ENCODE results near the gene RAB5IF. TPM values are rescaled to one million over a fixed set of nuclear protein-coding genes. Genes with fewer than 3 reads are reported as not detected.
A peak's percentile ranks its signal among the peaks of the same experiment; 100 is the strongest.
"Not testable (repeated sequence)": the region's sequence is repeated elsewhere in the genome, so short reads cannot be mapped to it uniquely, and the experiment has no call there.

RAB5IF gene
- total RNA-seq, 3 donors from 2014 or later = 142 to 153 (median 147) TPM

DNA sequence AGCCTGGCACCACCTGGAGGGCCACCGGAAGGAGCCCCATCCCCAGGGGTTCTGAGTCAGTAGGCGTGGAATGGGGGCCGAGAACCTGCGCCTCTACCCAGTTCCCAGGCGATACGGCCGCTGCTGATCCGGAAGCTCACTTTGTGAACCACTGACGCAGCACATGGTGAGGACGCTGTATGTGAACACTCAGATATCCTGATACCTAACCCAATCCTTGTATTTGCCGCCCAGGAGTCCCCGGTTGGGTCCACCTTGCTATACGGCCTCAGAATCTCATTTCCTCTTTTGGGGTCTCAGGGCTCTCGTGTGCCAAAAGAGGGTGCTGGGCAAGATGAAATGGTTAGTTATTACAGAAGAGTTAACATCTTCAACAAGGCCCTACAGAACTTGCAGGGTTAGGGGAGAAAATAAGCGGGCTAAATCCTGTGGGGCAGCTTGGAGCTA lies 604 bp upstream of the RAB5IF start:
- Mint-ChIP-seq H3K36me3 (ENCODE audit: insufficient read depth) (peaks cover 8% of the 10 kb centered on the region), H3K4me1 (ENCODE audit: low read depth) (peaks cover 25% of the 10 kb centered on the region), H3K4me3 (peak overlapping the region; percentile 99), H3K27me3 (ENCODE audit: low read depth) (no peaks in the 10 kb centered on the region), H3K9me3 (no peaks in the 10 kb centered on the region)
- ATAC-seq (peak; percentile 11 to 13), DNase-seq (peak; percentile 27)

DNA sequence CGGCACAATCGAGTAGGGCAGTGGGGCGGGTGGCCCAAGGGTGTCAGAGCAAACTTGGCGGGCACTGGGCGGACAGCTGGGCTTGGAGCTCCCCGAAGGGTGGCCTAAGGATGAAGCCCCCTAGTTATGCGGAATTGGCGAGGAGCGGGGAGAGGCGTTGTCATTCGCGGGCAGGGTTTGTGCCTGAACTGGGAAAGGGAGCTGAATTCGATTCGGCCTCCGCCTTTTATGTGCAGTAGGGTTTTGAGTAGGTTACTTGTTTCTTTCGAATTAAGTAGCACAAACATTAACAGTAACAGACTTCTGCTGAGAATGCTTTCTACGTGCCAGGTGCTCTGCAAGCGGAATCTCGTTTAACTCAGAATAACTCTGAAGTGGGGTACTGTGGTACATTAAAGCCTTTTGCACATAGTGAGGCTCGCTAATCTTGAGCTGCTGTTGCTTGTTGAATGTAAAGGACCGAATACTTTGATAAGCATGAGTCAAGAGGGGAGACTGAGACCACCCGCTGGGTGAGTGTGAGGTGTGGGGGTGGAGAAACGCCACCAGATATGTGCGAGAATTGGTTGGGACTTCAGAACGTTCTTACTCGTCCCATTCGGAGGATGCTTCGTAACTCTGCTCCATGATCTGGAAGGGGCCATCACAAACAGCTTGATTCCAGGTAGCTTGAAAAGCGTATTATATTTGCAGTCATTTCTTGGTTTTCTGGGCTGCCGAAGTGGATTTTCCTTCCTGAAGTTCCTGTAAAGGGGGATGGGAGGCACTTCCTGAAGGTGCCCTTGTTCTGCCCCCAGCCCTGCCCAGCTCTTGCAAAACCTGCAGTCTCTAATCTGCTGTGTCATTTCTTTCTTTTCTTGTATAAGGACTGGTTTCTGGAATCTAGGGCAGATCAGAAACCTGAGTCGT lies 833 bp downstream of the RAB5IF start:
- H3K9me3 Mint-ChIP-seq = no peaks in the 10 kb centered on the region
- H3K4me3 Mint-ChIP-seq = peak overlapping the region; percentile 99
- no peak for DNase-seq
- H3K27me3 Mint-ChIP-seq (ENCODE audit: low read depth) = no peaks in the 10 kb centered on the region
- ATAC-seq = peak in 1 of 2 donors; percentile 2
- peaks cover 22% of the 10 kb centered on the region for H3K4me1 Mint-ChIP-seq (ENCODE audit: low read depth)
- H3K36me3 Mint-ChIP-seq (ENCODE audit: insufficient read depth) = peaks cover 8% of the 10 kb centered on the region

DNA sequence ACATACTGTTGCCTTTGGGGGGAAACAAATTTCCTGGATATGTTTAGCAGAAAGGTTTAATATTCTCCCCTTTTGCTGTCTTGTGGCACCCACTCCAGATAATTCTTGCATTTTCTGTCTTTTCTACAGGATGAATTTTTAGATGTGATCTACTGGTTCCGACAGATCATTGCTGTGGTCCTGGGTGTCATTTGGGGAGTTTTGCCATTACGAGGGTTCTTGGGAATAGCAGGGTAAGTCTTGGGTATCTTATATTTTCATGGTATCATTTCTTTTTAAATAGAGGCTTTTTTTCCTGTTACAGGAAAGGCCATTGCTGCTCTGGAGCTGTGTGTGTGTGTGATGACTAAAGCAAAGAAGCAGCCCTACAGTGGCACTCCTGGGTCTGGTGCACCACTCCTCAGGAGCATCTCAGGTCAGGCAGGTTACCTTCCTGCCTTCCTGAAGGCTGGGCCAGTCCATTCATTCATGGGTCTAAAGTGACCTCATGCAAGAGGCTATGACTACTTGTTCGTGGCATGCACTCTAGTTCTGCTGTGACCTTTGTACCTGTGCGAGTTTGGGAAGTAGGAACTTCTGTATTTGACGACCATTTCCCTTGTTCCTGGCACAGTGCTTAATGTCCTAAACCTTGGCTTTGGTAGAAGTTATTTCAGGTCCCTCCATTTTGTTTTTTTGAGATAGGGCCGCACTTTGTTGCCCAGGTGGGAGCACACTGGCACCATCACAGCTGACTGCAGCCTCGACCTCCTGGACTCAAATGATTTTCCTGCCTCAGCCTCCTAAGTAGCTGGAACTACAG lies 2.2 kb downstream of the RAB5IF start:
- Mint-ChIP-seq H3K27me3 (ENCODE audit: low read depth) (no peaks in the 10 kb centered on the region), H3K9me3 (no peaks in the 10 kb centered on the region), H3K4me1 (ENCODE audit: low read depth) (peaks cover 24% of the 10 kb centered on the region), H3K36me3 (ENCODE audit: insufficient read depth) (peaks cover 19% of the 10 kb centered on the region), H3K4me3 (peak overlapping the region; percentile 99)
- ATAC-seq (no peak), DNase-seq (no peak)

DNA sequence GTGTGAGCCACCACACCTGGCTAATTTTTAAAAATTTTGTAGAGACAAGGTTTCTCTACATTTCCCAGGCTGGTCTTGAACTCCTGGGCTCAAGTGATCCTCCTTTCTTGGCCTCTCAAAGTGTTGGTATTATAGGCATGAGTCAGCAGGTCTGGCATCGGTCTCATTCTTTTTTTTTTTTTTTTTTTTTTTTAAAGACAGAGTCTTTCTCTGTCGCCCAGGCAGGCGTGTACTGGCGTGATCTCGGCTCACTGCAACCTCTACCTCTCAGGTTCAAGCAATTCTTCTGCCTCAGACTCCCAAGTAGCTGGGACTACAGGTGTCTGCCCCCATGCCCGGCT lies 2.8 kb downstream of the RAB5IF start:
- not testable (repeated sequence) for DNase-seq

DNA sequence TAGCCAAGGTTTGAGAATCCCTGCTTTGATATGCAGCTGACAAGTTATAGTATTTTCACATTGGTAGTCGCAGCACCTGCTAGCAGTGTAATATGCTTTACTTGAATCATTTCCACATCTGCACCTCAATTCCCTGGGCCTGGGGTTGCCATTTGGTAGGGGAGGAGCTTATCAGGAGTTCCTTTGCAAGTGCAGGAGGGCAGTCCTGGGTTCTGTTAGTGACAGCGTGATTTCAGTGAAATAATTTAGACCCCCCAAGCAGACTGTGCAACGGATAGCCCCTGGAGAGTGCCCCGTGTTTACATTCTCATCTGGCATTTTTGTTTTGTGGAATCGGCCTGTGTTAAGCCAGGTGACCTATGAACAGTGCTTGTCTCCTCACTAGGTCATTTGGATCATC lies 6.0 kb downstream of the RAB5IF start:
- Mint-ChIP-seq H3K36me3 (ENCODE audit: insufficient read depth) (peaks cover 35% of the 10 kb centered on the region), H3K4me1 (ENCODE audit: low read depth) (peaks cover 17% of the 10 kb centered on the region), H3K27me3 (ENCODE audit: low read depth) (no peaks in the 10 kb centered on the region), H3K4me3 (no peak overlapping the region), H3K9me3 (no peaks in the 10 kb centered on the region)
- ATAC-seq (no peak), DNase-seq (no peak)

More for the DNA sequence above, 2.8 kb downstream of the RAB5IF start:
- Mint-ChIP-seq H3K4me1 (ENCODE audit: low read depth) (peaks cover 25% of the 10 kb centered on the region), H3K36me3 (ENCODE audit: insufficient read depth) (peaks cover 24% of the 10 kb centered on the region), H3K4me3 (peak overlapping the region; percentile 99)
- not testable (repeated sequence) for H3K27me3 Mint-ChIP-seq (ENCODE audit: low read depth); ATAC-seq; H3K9me3 Mint-ChIP-seq

DNA sequence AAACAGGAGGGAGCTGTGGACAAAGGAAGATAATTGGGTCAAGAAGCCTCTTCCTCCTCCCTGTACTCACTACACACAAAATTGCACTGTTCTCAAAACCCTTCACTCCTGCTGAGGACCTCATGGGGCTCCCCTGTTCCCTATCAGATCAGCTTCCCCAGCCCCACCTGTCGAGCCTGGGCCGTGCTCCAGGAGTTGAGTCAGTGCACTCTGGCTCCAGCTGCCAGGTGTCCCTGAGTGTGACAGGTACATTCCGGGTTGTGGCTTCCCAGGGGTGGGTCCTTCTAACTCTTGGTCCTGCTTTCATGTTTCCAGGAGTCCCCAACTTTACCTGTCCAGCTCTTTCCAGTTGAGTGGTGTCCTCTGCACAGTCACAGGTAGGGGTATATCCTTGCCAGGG lies 8.4 kb downstream of the RAB5IF start:
- peaks cover 3% of the 10 kb centered on the region for H3K4me1 Mint-ChIP-seq (ENCODE audit: low read depth)
- ATAC-seq = no peak
- peaks cover 30% of the 10 kb centered on the region for H3K36me3 Mint-ChIP-seq (ENCODE audit: insufficient read depth)
- no peak for DNase-seq
- H3K4me3 Mint-ChIP-seq = no peak overlapping the region
- no peaks in the 10 kb centered on the region for H3K27me3 Mint-ChIP-seq (ENCODE audit: low read depth)
- no peaks in the 10 kb centered on the region for H3K9me3 Mint-ChIP-seq

DNA sequence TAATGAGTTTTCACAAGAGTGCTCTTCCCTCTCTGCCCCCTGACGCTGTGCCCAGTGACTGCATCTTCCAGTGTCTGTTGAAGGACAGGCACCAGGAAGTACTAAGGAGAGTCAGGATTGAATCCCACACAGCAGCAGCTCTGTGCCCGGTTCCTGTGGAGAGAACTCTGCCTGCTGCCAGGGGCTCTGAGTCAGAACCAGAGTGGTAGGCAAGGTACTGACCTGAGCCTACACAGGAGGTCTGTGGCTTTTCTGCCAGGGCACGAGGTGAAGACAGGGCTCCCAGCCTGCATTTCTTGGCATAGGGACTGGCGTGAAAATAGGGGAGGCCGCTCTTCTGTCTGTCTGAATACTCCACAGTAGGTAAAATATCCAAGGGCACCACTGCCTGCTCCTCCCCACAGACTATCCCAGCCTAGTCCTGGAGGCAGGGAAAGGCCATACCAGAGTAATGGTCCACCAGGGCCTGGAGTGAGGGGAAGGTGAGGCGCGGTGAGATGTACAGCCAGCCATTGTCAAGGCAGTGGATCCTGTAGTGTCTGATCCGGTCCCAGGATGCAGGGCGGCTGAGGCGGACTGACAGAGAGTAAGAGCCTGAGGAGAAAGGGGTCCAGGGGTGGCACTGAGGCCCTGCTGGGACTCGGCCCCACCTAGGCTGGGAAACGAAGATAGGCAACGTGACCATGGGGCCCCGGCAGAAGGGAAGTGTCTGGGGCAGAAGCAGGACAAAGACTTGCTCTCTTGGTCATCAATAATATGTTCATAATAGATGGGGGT lies 9.4 kb downstream of the RAB5IF start:
- no peak overlapping the region for H3K4me3 Mint-ChIP-seq
- H3K27me3 Mint-ChIP-seq (ENCODE audit: low read depth) = no peaks in the 10 kb centered on the region
- no peaks in the 10 kb centered on the region for H3K9me3 Mint-ChIP-seq
- peaks cover 3% of the 10 kb centered on the region for H3K4me1 Mint-ChIP-seq (ENCODE audit: low read depth)
- H3K36me3 Mint-ChIP-seq (ENCODE audit: insufficient read depth) = peaks cover 26% of the 10 kb centered on the region
- ATAC-seq = no peak
- DNase-seq = no peak

DNA sequence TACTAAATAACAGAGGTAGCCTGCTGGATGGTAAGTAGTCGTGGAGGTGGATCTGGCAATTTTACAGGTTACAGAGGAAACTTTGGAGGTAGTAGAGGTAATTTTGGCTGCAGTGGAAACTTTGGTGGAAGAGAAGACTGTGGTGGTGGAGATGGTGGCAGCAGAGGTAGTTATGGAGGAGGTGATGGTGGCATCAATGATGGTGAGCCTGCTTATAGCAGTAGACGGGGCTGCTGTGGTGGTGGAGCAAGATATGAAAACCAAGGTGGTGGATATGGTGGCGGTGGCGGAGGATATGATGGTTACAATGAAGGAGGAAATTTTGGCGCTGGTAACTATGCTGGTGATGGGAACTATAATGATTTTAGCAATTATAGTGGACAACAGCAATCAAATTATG lies 15.3 kb downstream of the RAB5IF start:
- Mint-ChIP-seq H3K36me3 (ENCODE audit: insufficient read depth) (peaks cover 23% of the 10 kb centered on the region), H3K27me3 (ENCODE audit: low read depth) (no peaks in the 10 kb centered on the region), H3K4me1 (ENCODE audit: low read depth) (peaks cover 13% of the 10 kb centered on the region), H3K4me3 (no peak overlapping the region), H3K9me3 (no peaks in the 10 kb centered on the region)
- DNase-seq = no peak
- ATAC-seq = no peak

DNA sequence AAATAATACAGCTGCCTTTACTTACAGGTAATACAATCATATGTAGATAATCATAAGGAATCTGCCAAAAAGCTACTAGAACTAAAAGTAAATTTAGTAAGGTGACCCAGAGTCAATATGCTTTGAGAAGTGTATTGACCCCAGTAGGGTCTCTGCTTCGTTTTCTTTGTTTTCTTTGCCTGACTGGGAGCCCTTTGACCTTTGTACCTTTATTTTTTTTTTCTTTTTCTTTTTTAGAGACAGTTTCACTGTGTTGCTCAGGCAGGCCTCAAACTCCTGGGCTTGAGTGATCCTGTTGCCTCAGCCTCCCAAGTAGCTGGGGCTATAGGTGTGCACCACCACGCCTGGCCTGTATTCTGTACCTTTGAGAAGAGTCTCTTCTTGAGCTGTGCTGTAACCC lies 17.9 kb downstream of the RAB5IF start:
- Mint-ChIP-seq H3K9me3 (no peaks in the 10 kb centered on the region), H3K27me3 (ENCODE audit: low read depth) (no peaks in the 10 kb centered on the region), H3K4me1 (ENCODE audit: low read depth) (peaks cover 28% of the 10 kb centered on the region), H3K4me3 (no peak overlapping the region), H3K36me3 (ENCODE audit: insufficient read depth) (peaks cover 30% of the 10 kb centered on the region)
- DNase-seq (no peak), ATAC-seq (no peak)

DNA sequence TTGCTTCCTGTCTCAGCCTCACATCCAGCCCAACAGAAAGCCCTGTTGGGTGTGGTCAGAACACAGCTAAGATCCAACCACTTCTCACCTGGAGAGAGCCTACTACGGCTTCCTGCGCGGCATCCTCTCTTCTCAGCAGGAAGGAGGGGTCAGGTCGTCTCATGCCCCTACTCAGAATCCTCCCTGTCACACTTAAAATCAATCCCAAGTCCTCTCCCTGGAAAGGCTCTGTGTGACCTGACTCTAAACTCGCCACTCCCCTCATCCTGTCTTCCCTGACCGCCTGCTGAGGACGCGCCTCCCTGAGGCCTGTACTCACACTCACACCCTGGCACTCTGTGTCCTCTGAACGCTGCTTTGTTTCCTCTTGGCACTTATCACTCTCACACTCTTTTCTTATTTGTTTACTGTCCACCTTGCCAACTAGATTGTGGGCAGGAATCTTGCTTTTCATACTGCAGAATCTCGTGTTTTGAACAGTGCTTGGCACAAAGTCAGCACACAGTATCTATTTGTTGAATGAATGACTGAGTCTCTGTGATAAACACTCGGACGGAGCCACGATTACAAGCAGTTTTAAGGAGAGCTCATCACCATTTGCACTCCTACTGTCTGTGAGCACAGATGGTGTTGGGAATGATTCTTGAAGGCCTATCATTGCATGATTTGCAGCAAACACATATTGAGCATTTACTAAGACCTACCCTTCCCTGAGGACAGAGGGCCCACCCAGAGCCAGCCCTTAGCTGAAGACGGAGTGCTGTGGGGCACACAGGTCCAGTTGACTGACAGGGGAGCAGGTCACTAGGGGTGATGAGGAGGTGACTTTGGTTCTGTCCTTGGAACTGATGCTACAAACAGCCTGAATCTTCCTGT lies 18.7 kb downstream of the RAB5IF start:
- no peak for ATAC-seq
- Mint-ChIP-seq H3K4me1 (ENCODE audit: low read depth) (peaks cover 32% of the 10 kb centered on the region), H3K36me3 (ENCODE audit: insufficient read depth) (peaks cover 34% of the 10 kb centered on the region), H3K27me3 (ENCODE audit: low read depth) (no peaks in the 10 kb centered on the region), H3K9me3 (no peaks in the 10 kb centered on the region), H3K4me3 (no peak overlapping the region)
- no peak for DNase-seq

DNA sequence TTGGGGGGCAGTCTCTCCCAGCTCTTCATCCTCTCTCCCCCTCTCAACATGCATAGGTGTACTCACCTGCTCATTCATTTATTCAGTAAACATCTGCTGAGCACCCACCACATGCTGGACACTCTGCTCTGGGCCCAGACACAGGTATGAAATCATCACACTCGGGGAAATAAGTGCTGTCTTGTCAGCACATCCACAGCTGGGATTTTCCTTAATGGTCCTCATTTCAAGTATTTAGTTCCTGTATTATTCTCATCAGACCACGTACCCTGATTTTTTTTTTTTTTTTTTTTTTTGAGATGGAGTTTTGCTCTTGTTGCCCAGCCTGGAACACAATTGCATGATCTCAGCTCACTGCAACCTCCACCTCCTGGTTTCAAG lies 19.4 kb downstream of the RAB5IF start:
- H3K36me3 Mint-ChIP-seq (ENCODE audit: insufficient read depth) = peaks cover 37% of the 10 kb centered on the region
- H3K9me3 Mint-ChIP-seq = no peaks in the 10 kb centered on the region
- no peak overlapping the region for H3K4me3 Mint-ChIP-seq
- H3K4me1 Mint-ChIP-seq (ENCODE audit: low read depth) = peaks cover 38% of the 10 kb centered on the region
- DNase-seq (no peak), ATAC-seq (no peak)
- no peaks in the 10 kb centered on the region for H3K27me3 Mint-ChIP-seq (ENCODE audit: low read depth)

DNA sequence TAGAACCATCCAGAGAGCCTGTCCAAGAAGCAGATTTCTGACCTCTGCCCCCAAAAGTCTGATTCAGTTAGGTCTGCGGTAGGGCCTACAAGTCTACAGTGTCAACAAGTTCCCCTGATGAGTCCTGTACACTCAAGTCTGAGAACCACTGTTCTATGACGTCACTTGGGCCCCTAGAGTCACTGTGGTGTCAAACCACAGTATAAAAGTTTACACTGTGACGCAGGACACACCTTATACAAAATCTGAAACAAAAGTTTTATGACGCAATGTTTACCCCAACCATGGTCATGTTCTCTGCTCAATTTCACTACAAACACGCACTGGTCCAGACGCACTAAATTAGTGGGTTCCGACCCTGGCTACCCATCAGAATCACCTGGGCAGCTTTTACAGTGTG lies 22.5 kb downstream of the RAB5IF start:
- H3K4me3 Mint-ChIP-seq = no peak overlapping the region
- ATAC-seq = peak in 1 of 2 donors; percentile 64
- no peak for DNase-seq
- H3K9me3 Mint-ChIP-seq = no peaks in the 10 kb centered on the region
- peaks cover 54% of the 10 kb centered on the region for H3K4me1 Mint-ChIP-seq (ENCODE audit: low read depth)
- H3K36me3 Mint-ChIP-seq (ENCODE audit: insufficient read depth) = peaks cover 45% of the 10 kb centered on the region
- no peaks in the 10 kb centered on the region for H3K27me3 Mint-ChIP-seq (ENCODE audit: low read depth)

Data from activated T-cell treated with anti-CD3 and anti-CD28 coated beads, Interleukin-2, amount 50 U/mL, for 4 hours (primary cell).